ENCODE data around the gene PAQR7. TPM values are rescaled to one million over a fixed set of nuclear protein-coding genes. Genes with fewer than 3 reads are reported as not detected.

Gene PAQR7, protein sequence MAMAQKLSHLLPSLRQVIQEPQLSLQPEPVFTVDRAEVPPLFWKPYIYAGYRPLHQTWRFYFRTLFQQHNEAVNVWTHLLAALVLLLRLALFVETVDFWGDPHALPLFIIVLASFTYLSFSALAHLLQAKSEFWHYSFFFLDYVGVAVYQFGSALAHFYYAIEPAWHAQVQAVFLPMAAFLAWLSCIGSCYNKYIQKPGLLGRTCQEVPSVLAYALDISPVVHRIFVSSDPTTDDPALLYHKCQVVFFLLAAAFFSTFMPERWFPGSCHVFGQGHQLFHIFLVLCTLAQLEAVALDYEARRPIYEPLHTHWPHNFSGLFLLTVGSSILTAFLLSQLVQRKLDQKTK
- 18.6 and 18.8 TPM in 2 replicates for total RNA-seq

DNA sequence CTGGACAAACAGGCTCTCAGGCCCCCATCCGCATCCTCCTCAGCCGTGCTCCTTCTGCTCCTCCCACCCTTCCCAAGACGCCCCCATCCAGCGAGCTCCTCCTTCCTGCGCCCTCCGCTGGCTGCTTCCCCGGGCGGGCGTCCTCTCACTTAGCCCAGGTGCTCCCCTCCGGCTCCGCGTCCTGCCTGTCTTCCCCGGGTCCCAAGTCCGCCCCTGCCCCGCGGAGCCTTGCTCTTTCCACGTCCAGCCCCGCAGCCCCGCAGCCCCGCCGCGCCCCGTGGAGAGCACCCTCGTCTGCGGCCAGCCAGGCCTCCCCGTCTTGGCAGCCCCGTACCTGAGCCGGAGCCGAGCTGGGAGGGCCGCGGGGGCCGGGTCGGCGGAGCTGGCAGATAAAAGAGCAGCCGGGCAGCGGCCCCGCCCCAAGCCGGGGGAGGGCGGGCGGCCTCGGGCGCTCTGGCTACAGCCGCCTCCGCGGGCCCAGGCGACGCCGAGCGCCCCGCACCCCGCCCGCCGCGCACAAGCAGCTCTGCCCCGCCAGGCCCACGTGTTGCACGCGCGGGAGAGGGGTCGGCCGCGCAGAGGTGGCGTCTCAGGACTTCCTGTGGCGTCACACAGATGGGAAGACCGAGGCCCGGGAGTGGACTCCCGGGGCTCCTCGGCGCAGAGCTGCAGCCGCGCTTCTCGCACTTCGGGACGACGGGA is at the start of gene PAQR7:
Gene PAQR7, minus strand, starts transcription at position 555 of the 702 bp plus-strand sequence. CDS start 11,869 bp downstream, outside the sequence.

DNA sequence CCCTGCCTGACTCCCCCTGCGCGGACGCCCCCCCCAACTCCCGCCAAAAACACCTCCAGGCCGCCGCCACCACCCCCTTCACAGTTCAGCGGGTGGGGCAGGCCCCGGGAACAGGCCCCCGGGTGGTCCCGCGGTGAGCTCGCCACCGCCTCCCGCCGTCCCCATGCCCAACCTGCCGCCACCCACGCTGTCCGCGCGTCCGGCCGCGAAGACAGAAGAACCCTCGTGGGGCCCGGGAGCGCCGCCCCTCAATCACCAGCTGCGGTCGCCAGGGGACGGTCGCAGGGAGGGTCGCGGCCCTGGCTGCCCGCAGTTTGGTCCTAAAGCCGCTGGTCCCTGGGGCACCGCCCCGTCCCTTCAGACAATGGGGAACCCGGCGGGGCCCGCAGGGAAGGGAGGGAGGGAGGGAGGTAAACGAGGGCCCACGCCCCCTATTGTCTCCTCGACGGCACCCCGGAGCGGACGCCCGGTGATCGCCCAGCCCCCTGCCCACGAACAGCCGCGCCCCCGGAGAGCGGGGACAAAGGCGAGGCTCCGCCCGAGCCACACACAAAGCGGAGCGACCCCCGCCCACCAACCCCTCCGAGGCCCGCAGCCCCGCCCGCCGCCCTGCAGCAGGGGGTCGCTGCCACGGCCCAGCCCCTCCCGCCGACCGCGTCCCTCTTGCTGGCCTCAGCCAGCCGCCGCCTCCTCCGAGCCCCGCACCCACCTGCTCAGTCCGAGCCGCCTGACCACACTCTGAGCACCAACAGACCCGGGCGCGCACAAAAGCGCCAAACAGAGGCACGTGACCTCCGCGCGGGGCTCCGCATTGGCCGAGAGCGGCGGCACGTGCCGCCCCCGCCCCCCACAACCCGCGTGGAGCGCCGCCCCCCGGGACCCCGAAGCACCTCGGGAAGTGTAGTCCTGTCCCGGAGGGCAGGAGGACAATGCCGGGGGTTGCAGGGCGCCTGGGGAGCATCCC is 30.5 kb upstream of the PAQR7 start, which contains the start of gene STMN1:
Gene STMN1, minus strand, starts transcription at position 740 of the 964 bp plus-strand sequence. CDS start 1,743 bp downstream, outside the sequence.

DNA sequence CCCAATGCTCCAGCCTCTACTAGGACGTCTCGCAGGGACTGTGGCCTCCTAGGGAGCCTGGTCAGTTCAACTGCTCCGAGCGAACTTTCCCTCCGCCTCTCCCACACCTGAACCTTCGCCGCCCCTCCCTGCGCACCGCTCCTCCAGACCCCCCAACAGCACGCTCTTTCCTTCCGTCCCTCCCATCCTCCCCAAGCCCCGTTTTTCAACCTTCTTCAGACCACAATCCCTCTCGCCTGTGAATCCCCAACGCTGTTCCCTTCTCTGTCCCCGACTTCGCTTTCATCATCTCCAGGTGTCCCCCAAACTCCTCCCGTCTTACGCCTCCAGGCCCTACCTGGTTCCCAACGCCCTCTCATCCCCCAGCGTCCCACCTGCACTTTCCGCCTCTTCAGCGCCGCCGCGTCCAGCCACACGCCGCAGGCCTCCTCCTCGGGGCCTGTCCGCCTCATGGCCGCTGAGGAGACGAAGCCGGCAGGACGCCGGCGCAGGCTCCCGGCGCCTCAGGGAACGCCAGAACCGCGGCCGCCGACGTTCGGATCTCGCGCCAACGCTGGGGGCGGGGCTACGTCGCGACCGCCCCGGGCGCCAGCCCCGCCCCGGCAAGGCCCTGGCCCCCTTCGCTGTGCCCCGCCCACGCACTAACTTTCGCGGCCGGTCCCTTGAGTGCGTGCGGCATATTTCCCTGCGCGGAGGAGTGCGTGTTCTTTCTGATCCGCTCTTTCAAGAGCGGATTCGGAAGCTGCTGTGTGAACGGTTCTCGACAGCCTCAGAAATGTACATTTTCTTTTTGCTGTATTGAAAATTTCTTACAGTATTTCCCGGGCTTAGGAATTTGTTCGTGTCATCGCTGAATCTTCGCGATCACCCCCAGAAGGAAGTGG is 16.4 kb downstream of the PAQR7 start, which contains the start of gene AUNIP:
Gene AUNIP, minus strand, starts transcription at position 552 of the 884 bp plus-strand sequence. Its CDS starts 100 bp downstream, at position 452.

DNA sequence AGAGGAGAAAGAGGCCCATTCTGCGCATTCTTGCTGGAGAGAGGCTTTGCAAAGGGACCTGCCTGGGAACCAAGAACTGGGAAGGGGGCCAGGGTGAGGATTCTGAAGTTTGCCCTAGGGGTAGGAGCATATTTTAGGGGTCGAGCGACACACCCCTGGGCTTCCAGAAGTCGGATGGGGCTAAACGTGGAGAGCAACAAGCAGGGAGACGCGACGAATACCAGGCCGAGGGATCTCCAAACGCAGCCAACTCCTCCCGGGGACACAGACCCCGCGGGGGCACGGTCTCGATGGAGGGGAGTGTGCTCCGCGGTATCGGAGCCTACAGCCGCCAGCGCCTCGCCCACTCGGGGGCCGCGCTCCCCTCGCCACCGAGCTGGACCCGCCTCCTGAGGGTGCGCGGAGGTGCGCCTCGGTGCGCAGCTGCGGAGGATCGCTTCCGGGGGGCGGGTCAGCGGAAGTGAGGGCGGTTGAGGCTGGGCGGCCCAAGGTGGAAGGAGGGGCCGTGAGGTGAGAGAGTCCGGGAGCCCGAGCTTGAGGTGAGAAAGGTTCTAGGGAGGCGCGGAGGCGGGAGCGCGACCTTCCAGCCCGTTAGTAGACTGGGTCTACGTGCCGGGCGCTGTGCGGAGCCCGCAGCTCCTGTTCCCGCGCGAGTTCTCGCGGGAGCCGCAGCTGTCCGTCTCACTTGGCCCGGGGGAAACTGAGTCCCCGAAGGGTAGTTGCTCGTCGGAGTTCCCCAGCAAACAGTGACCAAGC is 55.8 kb downstream of the PAQR7 start, which contains the start of gene MTFR1L:
Gene MTFR1L, plus strand, starts transcription at position 464 of the 756 bp plus-strand sequence. CDS start 3,151 bp downstream, outside the sequence.

Small RNAs within 50 kb of the gene (small RNA-seq; reads per million reads assigned to genes)
- not detected for gene AL033528.1
- gene RF00019: not detected
- gene SNRPFP2: not detected

Other genes with a start within 250 kb of the PAQR7 start
- 42.5 and 46.3 TPM in 2 replicates for gene SELENON, start 75.5 kb downstream of the PAQR7 start, total RNA-seq
- gene MTFR1L, start 55.8 kb downstream of the PAQR7 start, total RNA-seq: 56.6 and 60.8 TPM in 2 replicates
- gene AUNIP, start 16.3 kb downstream of the PAQR7 start, total RNA-seq: 1.6 and 1.8 TPM in 2 replicates
- gene STMN1, start 30.7 kb upstream of the PAQR7 start, total RNA-seq: 31.6 and 39.5 TPM in 2 replicates
- 9.1 and 31.7 TPM in 2 replicates for gene PAFAH2, start 122.4 kb upstream of the PAQR7 start, total RNA-seq
- gene EXTL1, start 146.1 kb upstream of the PAQR7 start, total RNA-seq: 1.3 and 2.3 TPM in 2 replicates
- gene SLC30A2, start 170.4 kb upstream of the PAQR7 start, total RNA-seq: not detected in 2 replicates
- gene TRIM63, start 191.9 kb upstream of the PAQR7 start, total RNA-seq: not detected in 2 replicates
- 4.1 and 6.5 TPM in 2 replicates for gene PDIK1L, start 236.1 kb upstream of the PAQR7 start, total RNA-seq

Data from hair follicle dermal papilla cell (primary cell).